ENCODE results near the gene TREML2.
A peak's percentile ranks its signal among the peaks of the same experiment; 100 is the strongest.

TREML2 gene

DNA sequence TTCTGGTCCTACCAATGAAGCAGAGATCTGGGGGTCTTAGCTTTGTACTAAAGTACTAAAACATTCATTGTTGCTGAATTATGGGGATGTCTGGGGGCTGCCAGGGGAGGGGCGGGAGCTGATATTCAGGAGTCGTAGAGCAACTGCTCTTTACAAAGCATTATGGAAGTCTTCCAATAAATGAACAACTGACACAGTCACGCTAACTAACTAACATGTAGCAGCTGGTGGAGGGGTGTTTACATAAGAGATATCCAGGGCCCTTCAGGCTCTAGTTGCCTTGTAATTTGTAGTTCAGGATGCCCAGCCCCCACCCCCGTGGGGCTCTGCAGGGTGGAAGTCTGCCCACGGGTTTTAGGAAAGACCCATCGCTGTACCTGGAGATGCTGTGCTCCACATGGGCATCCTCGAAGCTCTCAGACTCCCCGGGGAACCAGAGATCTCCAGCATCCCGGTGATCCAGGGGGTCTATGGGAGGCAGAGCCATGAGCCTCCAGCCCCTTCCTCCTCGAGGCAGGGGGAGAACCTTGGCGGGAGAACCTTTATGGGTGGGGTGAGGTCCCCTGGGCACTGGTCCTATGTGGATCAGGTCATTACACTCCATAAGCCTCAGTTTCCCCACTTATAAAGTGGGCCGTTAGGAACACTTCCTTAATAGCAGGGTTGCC lies 41.4 kb downstream of the TREML2 start:
- no peaks in the 10 kb centered on the region for H3K27me3 ChIP-seq (ENCODE audit: insufficient read depth, poor library complexity, severe bottlenecking)
- H3K4me3 ChIP-seq (replicated peaks; ENCODE audit: insufficient read depth, low read length), result no peak overlapping the region
- DNase-seq (ENCODE audit: low read depth in 1 of 2, low spot score in 1 of 2), result no peak
- TF ChIP-seq POLR2AphosphoS5 (IDR thresholded peaks at IDR 0.05; ENCODE audit: low read depth) (no peak), GABPA (IDR thresholded peaks at IDR 0.05; ENCODE audit: low read depth) (no peak), SPI1 (IDR thresholded peaks at IDR 0.05; ENCODE audit: borderline replicate concordance, low read depth) (no peak)
- TF ChIP-seq, protein P1, sequence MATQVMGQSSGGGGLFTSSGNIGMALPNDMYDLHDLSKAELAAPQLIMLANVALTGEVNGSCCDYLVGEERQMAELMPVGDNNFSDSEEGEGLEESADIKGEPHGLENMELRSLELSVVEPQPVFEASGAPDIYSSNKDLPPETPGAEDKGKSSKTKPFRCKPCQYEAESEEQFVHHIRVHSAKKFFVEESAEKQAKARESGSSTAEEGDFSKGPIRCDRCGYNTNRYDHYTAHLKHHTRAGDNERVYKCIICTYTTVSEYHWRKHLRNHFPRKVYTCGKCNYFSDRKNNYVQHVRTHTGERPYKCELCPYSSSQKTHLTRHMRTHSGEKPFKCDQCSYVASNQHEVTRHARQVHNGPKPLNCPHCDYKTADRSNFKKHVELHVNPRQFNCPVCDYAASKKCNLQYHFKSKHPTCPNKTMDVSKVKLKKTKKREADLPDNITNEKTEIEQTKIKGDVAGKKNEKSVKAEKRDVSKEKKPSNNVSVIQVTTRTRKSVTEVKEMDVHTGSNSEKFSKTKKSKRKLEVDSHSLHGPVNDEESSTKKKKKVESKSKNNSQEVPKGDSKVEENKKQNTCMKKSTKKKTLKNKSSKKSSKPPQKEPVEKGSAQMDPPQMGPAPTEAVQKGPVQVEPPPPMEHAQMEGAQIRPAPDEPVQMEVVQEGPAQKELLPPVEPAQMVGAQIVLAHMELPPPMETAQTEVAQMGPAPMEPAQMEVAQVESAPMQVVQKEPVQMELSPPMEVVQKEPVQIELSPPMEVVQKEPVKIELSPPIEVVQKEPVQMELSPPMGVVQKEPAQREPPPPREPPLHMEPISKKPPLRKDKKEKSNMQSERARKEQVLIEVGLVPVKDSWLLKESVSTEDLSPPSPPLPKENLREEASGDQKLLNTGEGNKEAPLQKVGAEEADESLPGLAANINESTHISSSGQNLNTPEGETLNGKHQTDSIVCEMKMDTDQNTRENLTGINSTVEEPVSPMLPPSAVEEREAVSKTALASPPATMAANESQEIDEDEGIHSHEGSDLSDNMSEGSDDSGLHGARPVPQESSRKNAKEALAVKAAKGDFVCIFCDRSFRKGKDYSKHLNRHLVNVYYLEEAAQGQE (IDR thresholded peaks at IDR 0.05; ENCODE audit: insufficient replicate concordance, low read depth), result no peak
- TF ChIP-seq, protein P2, sequence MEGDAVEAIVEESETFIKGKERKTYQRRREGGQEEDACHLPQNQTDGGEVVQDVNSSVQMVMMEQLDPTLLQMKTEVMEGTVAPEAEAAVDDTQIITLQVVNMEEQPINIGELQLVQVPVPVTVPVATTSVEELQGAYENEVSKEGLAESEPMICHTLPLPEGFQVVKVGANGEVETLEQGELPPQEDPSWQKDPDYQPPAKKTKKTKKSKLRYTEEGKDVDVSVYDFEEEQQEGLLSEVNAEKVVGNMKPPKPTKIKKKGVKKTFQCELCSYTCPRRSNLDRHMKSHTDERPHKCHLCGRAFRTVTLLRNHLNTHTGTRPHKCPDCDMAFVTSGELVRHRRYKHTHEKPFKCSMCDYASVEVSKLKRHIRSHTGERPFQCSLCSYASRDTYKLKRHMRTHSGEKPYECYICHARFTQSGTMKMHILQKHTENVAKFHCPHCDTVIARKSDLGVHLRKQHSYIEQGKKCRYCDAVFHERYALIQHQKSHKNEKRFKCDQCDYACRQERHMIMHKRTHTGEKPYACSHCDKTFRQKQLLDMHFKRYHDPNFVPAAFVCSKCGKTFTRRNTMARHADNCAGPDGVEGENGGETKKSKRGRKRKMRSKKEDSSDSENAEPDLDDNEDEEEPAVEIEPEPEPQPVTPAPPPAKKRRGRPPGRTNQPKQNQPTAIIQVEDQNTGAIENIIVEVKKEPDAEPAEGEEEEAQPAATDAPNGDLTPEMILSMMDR (IDR thresholded peaks at IDR 0.05; ENCODE audit: insufficient read depth, low read length), result no peak
- no peak overlapping the region for H3K27ac ChIP-seq (replicated peaks)

DNA sequence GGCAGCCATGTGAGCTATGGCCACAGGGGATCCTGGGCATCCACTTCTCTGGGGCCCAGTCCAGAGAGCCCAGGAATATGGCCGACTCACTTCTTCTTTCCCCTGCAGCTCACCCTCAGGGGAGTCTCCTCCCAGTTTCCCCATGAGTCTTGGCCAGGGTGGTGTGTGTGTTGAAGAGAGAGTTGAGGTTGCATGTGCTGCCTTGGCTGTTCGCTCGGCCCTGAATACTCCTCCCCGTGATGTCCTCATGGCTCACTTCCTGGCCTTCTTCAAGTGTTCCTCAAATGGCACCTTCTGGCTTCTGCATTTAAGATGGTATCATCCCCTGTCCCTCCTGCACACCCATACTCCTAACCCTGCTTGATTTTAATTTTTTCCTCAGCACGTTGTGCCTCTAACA lies 43.6 kb downstream of the TREML2 start:
- DNase-seq (ENCODE audit: low read depth in 1 of 2, low spot score in 1 of 2), result peak; percentile 21 to 89
- Histone ChIP-seq H3K27ac (replicated peaks) (peak overlapping the region; percentile 54), H3K4me3 (replicated peaks; ENCODE audit: insufficient read depth, low read length) (no peak overlapping the region), H3K27me3 (ENCODE audit: insufficient read depth, poor library complexity, severe bottlenecking) (no peaks in the 10 kb centered on the region)
- TF ChIP-seq SPI1 (IDR thresholded peaks at IDR 0.05; ENCODE audit: borderline replicate concordance, low read depth) (peak; percentile 74; the same call in 1 of the 2 replicates), POLR2AphosphoS5 (IDR thresholded peaks at IDR 0.05; ENCODE audit: low read depth) (no peak), GABPA (IDR thresholded peaks at IDR 0.05; ENCODE audit: low read depth) (no peak)
- TF ChIP-seq, protein P1 (IDR thresholded peaks at IDR 0.05; ENCODE audit: insufficient replicate concordance, low read depth), result no peak
- TF ChIP-seq, protein P2 (IDR thresholded peaks at IDR 0.05; ENCODE audit: insufficient read depth, low read length), result no peak

DNA sequence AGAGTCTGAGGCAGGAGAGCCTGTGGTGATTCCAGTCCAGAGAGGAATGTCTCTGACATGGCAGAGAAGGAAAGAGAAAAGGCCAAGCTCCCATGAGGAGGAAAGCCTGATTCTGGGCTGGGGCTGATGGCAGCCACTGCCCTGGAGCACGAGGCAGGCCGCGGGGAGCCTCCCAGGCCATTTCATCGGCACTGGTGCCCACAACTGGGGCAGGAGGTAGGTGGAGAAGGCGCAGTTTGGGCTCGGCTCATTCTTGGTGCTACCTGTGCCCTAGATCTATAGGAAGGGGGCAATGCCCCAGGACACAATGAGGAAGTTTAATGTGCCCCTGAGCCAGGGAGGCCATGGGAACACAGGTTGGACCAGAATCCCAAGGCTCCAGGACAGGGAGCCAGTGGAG lies 44.2 kb downstream of the TREML2 start:
- no peak for DNase-seq (ENCODE audit: low read depth in 1 of 2, low spot score in 1 of 2)
- Histone ChIP-seq H3K4me3 (replicated peaks; ENCODE audit: insufficient read depth, low read length) (no peak overlapping the region), H3K27ac (replicated peaks) (peak overlapping the region; percentile 54), H3K27me3 (ENCODE audit: insufficient read depth, poor library complexity, severe bottlenecking) (no peaks in the 10 kb centered on the region)
- TF ChIP-seq, protein P2 (IDR thresholded peaks at IDR 0.05; ENCODE audit: insufficient read depth, low read length), result no peak
- no peak for TF ChIP-seq SPI1 (IDR thresholded peaks at IDR 0.05; ENCODE audit: borderline replicate concordance, low read depth)
- no peak for TF ChIP-seq GABPA (IDR thresholded peaks at IDR 0.05; ENCODE audit: low read depth)
- TF ChIP-seq, protein P1 (IDR thresholded peaks at IDR 0.05; ENCODE audit: insufficient replicate concordance, low read depth), result no peak
- TF ChIP-seq POLR2AphosphoS5 (IDR thresholded peaks at IDR 0.05; ENCODE audit: low read depth), result no peak
